GM12872 (cell line): Measurements from ENCODE around the gene MSANTD1.

Experiments used
- CTCF ChIP-seq: IDR thresholded peaks from 3 replicates; pipeline ENCODE4 v1.5.1; 2011; ENCODE audit warnings: low read depth, mild to moderate bottlenecking, low read length, moderate library complexity; ENCODE audit not compliant: insufficient read depth

The MSANTD1 gene

GRCh38 chr4:3223956-3224748 lies 24.8 kb upstream of the MSANTD1 start:
- no peak for TF ChIP-seq CTCF

- no peak for TF ChIP-seq CTCF
These were observed 23.7 kb upstream of the MSANTD1 start for GRCh38 chr4:3225071-3225850.

GRCh38 chr4:3225936-3226335 lies 23.0 kb upstream of the MSANTD1 start:
- TF ChIP-seq CTCF: no peak

- no peak for TF ChIP-seq CTCF
These were observed 22.5 kb upstream of the MSANTD1 start for GRCh38 chr4:3226467-3226866.

GRCh38 chr4:3226944-3227343 lies 22.0 kb upstream of the MSANTD1 start:
- TF ChIP-seq CTCF: no peak

GRCh38 chr4:3227878-3228675 lies 20.9 kb upstream of the MSANTD1 start:
- no peak for TF ChIP-seq CTCF

GRCh38 chr4:3228881-3229280 lies 20.1 kb upstream of the MSANTD1 start:
- TF ChIP-seq CTCF: no peak
